ENCODE measurements around the gene RAB11FIP5.

The RAB11FIP5 gene

GRCh38 chr2:73078457-73079411 lies 34.0 kb downstream of the RAB11FIP5 start:
- TF ChIP-seq CTCF (conservative IDR thresholded peaks at IDR 0.05; ENCODE audit: low read length) = no peak
- DNase-seq (ENCODE audit: low read depth) = no peak
- no peak overlapping the region for H3K4me3 ChIP-seq (ENCODE audit: low read length)

GRCh38 chr2:73077424-73077795 lies 35.3 kb downstream of the RAB11FIP5 start:
- DNase-seq (ENCODE audit: low read depth) = no peak
- H3K4me3 ChIP-seq (ENCODE audit: low read length) = no peak overlapping the region
- no peak for TF ChIP-seq CTCF (conservative IDR thresholded peaks at IDR 0.05; ENCODE audit: low read length)

- no peak overlapping the region for H3K4me3 ChIP-seq (ENCODE audit: low read length)
- no peak for TF ChIP-seq CTCF (conservative IDR thresholded peaks at IDR 0.05; ENCODE audit: low read length)
- no peak for DNase-seq (ENCODE audit: low read depth)
Measured at GRCh38 chr2:73076701-73077423, 35.9 kb downstream of the RAB11FIP5 start.

- no peak for TF ChIP-seq CTCF (conservative IDR thresholded peaks at IDR 0.05; ENCODE audit: low read length)
- H3K4me3 ChIP-seq (ENCODE audit: low read length) = no peak overlapping the region
- no peak for DNase-seq (ENCODE audit: low read depth)
Measured at GRCh38 chr2:73075477-73076373, 37.0 kb downstream of the RAB11FIP5 start.

- no peak overlapping the region for H3K4me3 ChIP-seq (ENCODE audit: low read length)
- DNase-seq (ENCODE audit: low read depth) = no peak
- TF ChIP-seq CTCF (conservative IDR thresholded peaks at IDR 0.05; ENCODE audit: low read length) = no peak
Measured at GRCh38 chr2:73074110-73075069, 38.4 kb downstream of the RAB11FIP5 start.

GRCh38 chr2:73072416-73072815 lies 40.3 kb downstream of the RAB11FIP5 start:
- peak overlapping the region; percentile 86; the same call in 1 of the 2 replicates for H3K4me3 ChIP-seq (ENCODE audit: low read length)
- no peak for DNase-seq (ENCODE audit: low read depth)
- no peak for TF ChIP-seq CTCF (conservative IDR thresholded peaks at IDR 0.05; ENCODE audit: low read length)

Data from AG10803 (cell line).